NCI-H1694 (cell line): Measurements from ENCODE around the gene CEP72.
"Not testable (repeated sequence)": the region's sequence is repeated elsewhere in the genome, so short reads cannot be mapped to it uniquely, and the experiment has no call there.

ENCODE experiments used
- DNase-seq: peaks from one replicate; lab custom pipeline; 2025; lab: John Stamatoyannopoulos, UW

CEP72 gene

DNA sequence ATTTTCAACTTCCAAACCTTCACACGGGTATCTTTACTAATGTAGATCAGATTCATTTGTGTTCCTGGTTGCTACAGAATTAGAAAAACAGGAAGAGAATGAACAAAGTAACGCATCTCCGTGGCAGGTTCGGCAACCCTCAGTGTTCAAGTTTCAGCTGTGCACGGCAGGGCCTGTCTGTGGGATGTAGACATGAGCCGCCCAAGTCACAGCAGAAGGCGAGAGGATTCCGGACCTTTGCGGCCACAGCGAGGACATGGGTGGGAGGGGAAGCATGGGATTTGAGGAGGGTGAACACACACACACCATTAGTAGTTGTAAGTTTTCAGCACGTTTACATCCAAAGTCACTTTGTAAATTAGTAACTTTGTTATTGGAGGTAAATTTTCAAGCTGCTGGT, 31.7 kb upstream of the CEP72 start:
- no peak for DNase-seq

DNA sequence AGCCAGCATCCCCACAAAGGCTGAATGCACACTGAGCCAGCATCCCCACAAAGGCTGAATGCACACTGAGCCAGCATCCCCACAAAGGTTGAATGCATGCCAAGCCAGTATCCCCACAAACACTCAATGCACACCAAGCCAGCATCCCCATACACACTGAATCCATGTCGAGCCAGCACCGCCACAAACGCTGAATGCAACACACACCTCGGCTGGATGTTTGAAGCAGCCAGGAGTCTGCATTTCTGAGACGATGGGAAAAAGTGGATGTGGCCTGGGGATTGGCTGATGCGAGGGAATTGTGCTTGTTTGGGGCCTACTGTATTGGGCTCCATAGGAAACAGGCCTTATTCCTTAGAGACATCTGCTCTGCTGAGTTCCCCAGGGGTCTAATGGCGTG, 30.9 kb upstream of the CEP72 start:
- no peak for DNase-seq

DNA sequence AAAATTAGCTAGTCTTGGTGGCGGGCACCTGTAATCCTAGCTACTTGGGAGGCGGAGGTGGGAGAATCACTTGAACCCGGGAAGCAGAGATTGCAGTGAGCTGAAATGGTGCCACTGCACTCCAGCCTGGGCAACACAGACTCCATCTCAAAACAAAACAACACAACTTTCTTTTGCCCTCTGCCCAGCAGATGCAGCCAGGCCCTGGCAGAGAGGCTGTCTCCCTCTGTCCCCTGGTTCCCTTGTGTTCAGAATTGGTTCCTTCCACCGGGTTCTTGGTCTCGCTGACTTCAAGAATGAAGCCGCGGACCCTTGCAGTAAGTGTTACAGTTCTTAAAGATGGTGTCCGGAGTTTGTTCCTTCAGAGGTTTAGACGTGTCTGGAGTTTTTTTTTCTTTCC, 30.2 kb upstream of the CEP72 start:
- no peak for DNase-seq

DNA sequence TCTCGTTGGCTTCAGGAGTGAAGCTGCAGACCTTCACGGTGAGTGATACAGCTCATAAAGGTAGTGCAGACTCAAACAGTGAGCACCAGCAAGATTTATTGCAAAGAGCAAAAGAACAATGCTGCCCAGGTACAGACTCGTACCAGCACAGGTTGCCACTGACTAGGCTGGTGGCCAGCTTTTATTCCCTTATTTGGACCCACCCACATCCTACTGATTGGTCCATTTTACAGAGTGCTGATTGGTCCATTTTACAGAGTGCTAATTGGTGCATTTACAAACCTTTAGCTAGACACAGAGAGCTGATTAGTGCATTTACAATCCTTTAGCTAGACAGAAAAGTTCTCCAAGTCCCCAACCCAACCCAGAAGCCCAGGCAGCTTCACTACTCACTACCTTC, 29.7 kb upstream of the CEP72 start:
- not testable (repeated sequence) for DNase-seq

DNA sequence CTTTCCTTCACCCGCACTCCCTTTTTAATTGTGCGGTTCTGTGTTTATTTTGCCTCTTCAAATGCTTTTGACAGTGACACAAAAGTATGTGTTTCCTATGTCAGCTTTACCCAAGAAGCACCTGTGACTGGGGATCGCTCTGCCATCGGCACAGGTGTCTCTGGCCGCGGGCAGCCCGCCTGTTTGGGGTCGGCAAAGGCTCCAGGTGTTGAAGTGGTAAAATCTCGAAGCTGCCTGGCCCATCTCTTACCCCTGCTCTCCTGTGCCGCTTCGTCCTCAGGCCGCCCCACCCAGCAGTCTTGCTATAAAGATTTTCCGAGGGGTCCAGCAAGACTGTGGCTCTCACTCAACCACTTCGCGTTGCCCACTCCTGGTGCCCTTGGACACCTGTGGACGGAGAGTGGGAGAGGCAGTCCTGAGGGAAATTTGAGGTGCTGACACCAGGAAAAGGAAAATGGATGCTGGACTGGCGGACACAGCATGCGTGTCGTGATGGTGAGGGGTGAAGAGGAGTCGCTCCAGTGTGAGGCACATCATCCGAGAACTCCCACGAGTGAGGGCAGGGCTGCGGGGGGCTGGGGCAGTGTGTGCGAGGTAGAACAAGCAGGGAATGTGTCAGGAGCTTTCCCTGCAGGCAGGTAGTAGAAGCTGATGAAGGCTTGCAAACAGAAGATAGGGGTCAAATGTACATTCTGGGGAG, 29.1 kb upstream of the CEP72 start:
- DNase-seq = no peak

DNA sequence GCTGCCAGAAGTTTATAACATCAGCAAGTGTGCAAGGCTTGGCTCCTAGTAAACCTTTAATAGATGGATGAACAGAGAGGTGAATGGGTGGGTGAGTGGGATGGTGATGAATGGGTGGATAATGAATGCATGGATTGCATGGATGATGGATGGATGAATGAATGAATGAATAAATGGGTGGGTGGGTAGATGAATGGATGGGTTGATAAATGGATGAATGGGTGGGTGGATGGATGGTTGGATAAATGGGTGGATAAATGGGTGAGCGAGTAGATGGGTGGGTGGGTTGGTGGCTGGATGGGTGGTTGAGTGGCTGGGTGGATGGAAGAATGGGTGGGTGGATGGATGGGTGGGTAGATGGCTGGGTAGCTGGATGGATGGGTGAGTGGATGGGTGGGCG, 28.5 kb upstream of the CEP72 start:
- DNase-seq = no peak

DNA sequence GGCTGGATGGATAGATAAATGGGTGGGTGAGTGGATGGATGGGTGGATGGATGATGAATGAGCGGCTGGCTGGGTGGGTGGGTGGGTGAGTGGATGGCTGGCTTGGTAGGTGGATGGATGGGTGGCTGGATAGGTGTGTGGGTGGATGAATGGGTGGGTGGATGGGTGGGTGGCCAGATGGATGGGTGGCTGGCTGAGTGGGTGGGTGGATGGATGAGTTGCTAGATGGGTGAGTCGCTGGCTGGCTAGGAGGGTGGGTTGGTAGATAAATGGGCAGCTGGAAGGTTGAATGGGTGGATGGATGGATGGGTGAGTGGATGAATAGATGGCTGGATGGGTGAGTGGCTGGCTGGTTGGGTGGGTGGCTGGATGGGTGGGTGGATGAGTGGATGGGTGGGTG, 27.9 kb upstream of the CEP72 start:
- no peak for DNase-seq

DNA sequence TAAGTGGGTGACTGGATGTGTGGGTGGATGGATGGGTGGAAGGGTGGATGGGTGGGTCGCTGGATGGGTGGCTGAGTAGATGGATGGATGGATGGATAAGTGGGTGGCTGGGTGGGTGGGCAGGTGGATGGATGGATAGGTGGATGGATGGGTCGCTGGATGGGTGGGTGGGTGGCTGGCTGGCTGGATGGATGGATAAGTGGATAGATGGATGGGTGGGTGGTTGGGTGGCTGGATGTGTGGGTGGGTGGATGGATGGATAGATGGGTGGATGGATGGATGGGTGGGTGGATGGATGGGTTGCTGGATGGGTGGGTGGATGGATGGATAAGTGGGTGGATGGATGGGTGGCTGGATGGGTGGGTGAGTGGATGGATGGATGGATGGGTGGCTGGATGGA, 27.3 kb upstream of the CEP72 start:
- no peak for DNase-seq

DNA sequence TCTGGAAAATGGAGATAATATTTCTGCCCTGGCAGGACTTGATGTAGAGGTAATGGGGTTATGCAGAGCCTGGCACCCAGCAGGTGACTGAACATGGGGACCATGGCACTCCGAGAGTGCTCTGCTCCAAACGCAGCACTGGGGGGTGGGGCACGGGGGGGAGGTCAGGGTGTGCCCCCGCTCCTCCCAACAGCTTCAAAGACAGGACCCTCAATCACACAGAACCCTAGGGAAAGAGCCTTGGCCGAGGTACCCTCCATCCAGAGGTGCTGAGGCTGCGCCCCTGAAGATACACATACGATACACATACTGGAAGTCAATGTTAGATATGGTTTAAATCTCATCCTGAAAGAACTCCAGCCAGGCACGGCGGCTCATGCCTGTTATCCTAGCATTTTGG, 26.6 kb upstream of the CEP72 start:
- no peak for DNase-seq

DNA sequence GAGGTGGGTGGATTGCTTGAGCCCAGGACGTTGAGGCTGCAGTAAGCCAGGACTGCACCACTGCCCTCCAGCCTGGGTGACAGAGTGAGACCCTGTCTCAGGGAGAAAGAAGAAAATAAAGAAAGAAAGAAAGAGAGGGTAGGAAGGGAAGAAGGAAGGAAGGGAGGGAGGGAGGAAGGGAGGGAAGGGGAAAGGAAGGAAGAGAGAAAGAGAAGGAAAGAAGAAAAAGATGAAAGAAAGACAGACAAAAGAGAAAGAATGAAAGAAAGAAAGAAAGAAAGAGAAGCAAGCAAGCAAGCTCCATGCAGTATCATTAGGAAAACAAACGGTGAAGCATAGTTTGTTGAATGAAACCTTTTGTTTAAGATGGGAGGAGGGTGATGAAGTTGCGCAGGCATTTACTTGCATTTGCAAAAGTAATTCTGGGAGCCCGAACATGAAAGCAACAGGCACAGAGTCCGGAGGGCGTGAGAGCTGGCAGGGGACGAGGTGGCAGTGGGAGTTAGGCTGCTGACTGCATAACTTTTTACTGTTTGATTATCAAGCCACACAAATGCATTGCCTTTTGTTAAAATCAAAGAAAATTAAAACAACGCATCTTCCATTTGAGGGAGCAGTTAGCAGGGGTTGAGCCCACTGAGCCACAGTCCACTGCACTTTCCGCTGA, 26.0 kb upstream of the CEP72 start:
- DNase-seq = no peak

DNA sequence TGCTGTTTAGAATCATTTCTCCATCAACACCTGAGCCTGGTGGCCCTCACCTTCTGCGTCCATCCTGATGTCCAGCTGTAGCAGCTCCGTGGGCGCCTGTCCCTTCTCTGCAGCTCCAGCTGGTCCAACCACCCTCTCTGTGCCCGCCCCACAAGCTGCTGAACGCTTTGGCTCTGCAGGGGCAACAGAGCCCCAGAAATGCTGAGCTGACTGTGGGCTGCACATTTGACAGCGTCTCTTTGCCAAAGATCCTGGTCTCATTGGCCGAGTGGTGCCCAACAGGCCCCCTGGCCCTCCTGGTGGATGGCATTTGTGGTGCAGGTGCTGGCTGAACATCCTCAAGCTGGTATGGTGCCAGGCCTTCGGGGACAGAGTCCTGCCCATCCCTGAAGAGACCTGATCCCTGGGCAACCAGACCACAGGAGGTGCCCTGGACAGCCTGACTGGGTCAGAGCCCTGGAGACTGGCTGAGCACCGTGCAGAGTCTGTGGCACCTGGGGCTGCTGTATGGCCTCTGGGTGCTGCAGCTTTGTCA, 25.3 kb upstream of the CEP72 start:
- no peak for DNase-seq

DNA sequence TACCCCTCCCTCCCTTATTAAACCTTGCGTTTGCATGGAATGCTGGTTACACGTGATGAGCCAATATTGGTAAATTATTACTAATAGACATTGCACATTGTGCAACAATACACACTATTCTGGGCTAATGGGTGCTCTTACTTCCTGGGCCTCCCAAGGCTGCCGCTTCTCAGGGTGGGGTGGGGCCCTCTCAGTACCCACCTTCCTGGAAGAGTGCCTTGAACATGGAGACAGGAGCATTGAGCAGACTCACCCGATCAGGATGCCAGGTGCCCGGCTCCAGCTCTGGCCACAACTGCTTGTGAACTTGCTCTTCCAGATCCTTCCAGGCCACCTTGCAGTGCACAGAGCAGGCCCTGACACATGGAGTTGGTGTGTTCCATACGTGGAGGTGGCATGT, 24.7 kb upstream of the CEP72 start:
- DNase-seq = no peak

DNA sequence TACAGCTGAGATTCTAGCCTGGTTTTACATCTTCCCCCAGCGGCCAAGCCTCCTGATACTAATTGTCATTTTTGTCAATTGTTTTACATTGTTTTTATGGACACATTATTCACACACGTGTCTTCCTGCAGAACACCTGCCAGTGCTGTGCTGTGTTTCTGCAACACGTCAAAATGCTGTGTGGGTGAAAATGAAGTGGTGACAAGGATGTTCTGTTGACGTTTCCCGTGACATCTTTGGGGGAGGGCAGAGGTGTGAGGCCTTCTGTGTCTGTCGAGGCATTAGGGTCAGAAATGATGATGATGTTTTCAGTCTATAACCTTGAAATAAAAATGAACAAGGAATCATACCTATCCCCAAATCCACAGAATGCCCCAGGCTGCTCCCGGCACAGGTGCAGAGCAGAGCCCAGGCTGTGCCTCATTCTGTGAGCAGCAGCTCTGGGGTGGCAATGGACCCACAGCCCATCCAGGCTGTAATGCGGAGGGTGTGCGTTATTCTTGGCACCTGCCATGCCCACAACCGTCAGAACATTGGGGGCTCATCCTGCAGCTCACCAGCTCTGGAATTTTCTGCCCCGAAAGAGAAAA, 23.6 kb upstream of the CEP72 start:
- DNase-seq = no peak

DNA sequence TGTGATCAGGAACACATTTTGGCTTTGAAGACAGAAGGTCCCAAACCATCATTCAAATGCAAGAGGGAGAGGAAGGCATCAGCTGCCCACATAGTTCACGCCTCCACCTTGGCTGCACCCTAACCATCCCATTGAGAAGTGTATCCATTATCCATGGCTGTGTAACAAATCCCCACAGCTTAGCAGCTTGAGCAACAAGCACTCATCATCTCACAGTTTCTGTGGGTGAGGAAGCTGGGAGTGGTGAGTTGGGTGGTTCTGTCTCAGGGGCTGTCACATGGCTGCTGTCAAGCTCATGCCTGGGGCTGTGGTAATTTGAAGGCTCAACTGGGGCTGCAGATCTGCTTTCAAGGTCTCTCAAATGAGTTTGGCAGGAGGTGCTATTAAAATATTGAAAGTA, 23.0 kb upstream of the CEP72 start:
- DNase-seq = no peak

DNA sequence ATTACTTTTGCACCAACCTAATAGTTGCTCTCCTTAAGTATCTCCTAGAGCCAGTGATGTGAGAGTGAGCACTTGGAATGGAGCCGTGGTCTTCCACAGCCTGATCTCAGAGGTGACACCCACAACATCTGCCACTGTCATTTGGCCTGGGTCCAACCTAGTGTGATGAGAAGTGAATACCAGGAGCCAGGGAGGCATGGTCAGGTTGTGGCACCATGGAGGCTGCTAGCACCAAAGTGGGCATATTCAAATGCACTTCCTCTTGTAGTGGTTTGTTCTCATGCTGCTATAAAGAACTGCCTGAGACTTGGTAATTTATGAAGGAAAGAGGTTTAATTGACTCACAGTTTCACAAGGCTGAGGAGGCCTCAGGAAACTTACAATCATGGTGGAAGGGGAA, 22.6 kb upstream of the CEP72 start:
- no peak for DNase-seq

DNA sequence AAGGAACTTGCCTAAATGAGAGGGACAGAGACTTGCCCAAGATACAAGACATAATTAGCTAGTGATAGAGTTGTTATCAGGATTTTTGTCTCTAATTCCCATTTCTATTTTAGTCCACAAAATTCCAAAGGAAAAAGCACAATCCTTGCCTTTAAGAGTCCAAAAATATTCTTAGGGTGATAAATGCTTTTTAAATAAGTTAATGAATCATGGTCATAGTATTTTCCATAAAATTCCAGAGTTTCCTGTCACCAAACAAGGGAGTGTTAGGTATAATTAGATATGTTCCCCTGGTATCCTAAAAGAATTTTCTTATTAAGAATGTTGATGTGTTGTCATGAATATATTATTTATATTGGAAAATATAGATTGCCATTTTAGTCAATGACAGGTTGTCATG, 21.8 kb upstream of the CEP72 start:
- no peak for DNase-seq

DNA sequence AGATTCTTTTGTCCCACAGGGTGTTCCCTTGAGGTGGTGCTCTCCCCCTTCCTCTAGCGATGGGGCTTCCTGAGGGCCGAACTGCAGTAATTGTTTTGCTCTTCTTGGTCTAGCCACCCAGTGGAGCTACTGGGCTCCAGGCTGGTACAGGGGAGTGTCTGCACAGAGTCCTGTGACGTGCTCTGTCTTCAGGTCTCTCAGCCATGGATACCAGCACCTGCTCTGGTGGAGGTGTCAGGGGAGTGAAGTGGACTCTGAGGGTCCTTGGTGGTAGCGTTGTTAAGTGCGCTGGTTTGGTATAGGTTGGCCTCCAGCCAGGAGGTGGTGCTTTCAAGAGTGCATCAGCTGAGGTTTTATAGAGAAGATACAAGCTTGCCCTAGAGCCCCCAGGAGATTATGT, 20.4 kb upstream of the CEP72 start:
- no peak for DNase-seq

DNA sequence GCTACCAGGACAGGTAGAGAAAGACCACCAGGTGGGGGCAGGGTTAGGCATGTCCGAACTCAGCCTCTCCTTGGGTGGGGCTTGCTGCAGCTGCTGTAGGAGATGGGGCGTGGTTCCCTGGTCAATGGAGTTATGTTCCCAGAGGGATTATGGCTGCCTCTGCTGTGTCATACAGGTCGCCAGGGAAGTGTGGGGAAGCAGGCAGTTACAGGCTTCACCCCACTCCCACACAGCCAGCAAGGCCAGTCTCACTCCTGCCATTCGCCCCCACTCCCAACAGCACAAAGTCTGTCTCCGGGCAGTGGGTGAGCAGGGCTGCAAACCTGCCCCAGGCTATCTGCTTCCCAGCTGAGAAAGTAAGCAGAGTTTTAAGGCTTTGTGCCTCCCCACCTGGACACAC, 20.0 kb upstream of the CEP72 start:
- no peak for DNase-seq

DNA sequence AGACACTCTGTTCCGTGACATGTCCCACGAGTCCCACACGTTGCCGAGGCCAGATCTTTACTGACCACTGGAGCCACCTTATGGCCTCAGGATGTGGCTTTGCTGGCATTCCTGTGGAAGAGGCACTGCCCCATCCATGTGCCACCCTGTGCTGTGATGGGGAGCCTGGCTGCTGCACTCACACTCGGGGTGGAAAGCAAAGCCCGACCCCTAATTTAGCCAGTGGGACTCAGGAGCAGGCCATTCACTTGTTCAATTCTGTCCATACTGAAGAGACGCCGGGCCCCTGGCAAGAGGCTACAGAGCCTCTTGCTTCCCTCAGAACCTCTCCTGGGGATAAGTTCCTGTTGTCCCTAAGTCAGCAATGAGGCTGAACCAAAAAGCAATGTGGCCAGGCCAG, 18.6 kb upstream of the CEP72 start:
- DNase-seq = no peak

DNA sequence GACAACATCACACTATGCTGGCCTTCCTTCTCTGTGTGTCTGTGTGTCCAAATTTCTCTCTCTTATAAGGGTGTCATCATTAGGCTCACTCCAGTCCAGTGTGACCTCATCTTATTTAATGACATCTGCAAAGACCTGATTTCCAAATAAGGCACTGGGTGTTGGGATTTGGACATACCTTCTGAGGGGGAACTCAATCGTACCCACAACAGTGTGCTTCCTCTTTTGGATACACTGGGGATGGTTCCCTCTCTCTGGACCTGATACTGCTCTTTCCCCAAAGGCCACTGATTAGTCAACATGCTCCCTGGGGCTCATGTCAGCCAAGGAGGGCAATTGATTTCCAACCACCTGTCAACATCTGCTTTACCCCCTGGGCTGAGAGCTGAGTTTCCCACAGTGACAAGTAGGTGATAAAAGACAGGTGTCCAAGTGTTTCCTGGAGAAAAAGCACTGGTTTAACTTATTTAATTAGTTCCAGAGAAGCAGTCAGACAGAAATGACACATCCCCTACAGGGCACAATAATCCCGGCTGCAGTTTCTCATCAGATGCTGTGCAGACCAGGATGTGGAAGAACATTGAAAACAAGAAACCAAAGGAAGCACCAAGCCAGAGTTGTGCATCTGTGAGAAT, 17.8 kb upstream of the CEP72 start:
- DNase-seq = no peak

DNA sequence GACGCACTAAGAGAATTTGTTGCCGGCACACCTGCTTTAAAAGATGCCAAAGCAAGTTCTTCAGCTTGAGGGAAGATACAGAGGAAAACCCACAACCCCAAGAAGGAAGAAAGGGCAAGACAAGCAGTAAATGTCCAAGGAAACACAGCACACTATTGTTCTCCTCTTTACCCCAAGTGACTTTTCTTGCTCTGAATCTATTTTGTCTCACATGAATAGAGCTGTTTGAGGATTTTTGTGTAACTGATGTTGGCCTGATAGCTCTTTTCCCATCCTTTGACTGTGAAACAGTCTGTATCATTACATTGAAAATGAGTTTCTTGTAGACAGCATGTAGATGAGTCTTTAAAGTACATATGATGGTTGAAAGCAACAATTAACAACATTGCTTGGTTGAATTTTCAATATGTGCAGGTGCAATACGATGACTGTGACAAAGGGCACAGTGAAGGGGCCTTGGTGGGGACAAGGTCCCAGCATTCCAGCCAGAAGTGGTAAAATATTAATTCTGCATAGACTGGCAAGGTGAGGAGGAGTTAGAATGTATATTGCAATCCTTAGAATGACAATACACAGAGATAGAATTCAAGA, 16.8 kb upstream of the CEP72 start:
- DNase-seq = no peak

DNA sequence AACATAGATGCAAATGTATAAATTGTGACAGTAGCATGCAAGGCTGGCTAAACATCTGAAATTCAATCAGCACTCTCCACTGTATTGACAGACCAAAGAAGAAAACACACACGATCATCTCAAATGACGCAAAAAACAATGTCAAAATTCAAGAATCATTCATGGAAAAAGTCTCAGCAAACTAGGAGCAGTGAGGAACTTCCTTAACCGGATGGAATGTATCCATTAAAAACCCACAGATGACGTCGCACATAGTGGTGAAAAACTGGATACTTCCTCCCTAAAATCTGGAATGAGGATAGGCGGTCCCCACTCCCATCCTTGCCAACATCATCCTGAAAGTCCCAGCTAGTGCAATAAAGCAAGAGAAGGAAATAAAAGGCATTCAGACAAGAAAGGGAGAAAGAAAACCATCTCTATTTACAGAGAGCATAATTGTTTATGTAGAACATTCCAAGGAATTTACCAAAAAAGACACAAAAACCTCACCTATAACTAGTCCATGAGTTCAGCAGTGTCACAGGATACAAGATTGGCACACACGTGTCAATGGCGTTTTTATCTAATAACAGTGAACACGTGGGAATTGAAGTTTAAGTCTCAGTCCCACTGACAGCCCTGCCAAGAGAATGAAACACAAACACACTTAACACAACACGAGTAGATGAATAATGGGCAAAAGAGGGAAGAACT, 14.1 kb upstream of the CEP72 start:
- DNase-seq = no peak
